Nephron (organoid): ENCODE measurements around the gene RNF31.
A peak's percentile ranks its signal among the peaks of the same experiment; 100 is the strongest.

Source experiments
- H3K27ac Mint-ChIP-seq, 3 experiments: 2 replicates each; pipeline ENCODE4 v1.8.0; 2020; ENCODE audit warnings: mixed read lengths in 3 of 3, mild to moderate bottlenecking in 2 of 3, moderate library complexity in 1 of 3
- H3K27me3 Mint-ChIP-seq: 2 replicates; pipeline ENCODE4 v1.8.0; 2021; ENCODE audit warnings: low read depth, mild to moderate bottlenecking, moderate library complexity, mixed read lengths
- H3K36me3 Mint-ChIP-seq: 2 replicates; pipeline ENCODE4 v1.8.0; 2020; ENCODE audit warnings: low read depth, mixed read lengths
- H3K4me1 Mint-ChIP-seq: 2 replicates; pipeline ENCODE4 v1.8.0; 2020; ENCODE audit warnings: mixed read lengths
- H3K4me3 Mint-ChIP-seq, 3 experiments: 2 replicates each; pipeline ENCODE4 v1.8.0; 2020; ENCODE audit warnings: mild to moderate bottlenecking in 3 of 3, mixed read lengths in 3 of 3, moderate library complexity in 2 of 3
- H3K9me3 Mint-ChIP-seq: 2 replicates; pipeline ENCODE4 v1.8.0; 2020; ENCODE audit warnings: mixed read lengths
- CTCF ChIP-seq, 3 experiments: fragments of 200-600 bp; sonication (generic); IDR thresholded peaks; one replicate each; pipeline ENCODE4 v1.5.0; 2021; ENCODE audit warnings: antibody characterized with exemption in 3 of 3; ENCODE audit not compliant: unreplicated experiment in 3 of 3

Gene RNF31

GRCh38 chr14:24130717-24131548, 16.4 kb upstream of the RNF31 start:
- Mint-ChIP-seq H3K27me3 (no peaks in the 10 kb centered on the region), H3K36me3 (no peaks in the 10 kb centered on the region), H3K4me3 (peak overlapping the region in 2 of 3 experiments; percentile 70 to 81), H3K4me1 (peaks cover 39% of the 10 kb centered on the region), H3K27ac (peak overlapping the region; percentile 54 to 87 (median 84)), H3K9me3 (no peaks in the 10 kb centered on the region)
- TF ChIP-seq CTCF (IDR thresholded peaks at IDR 0.05; ENCODE audit: unreplicated experiment in 3 of 3) = no peak

GRCh38 chr14:24131549-24131966, 15.7 kb upstream of the RNF31 start:
- Mint-ChIP-seq H3K4me1 (peaks cover 40% of the 10 kb centered on the region), H3K27ac (peak overlapping the region; percentile 43 to 84 (median 83)), H3K27me3 (no peaks in the 10 kb centered on the region), H3K36me3 (no peaks in the 10 kb centered on the region), H3K9me3 (no peaks in the 10 kb centered on the region), H3K4me3 (peak overlapping the region; percentile 38 to 81 (median 79))
- TF ChIP-seq CTCF (IDR thresholded peaks at IDR 0.05; ENCODE audit: unreplicated experiment in 3 of 3) = no peak

GRCh38 chr14:24132061-24132685, 15.1 kb upstream of the RNF31 start:
- peaks cover 40% of the 10 kb centered on the region for H3K4me1 Mint-ChIP-seq
- H3K27me3 Mint-ChIP-seq = no peaks in the 10 kb centered on the region
- TF ChIP-seq CTCF (IDR thresholded peaks at IDR 0.05; ENCODE audit: unreplicated experiment in 3 of 3) = no peak
- peak overlapping the region; percentile 38 to 81 (median 79) for H3K4me3 Mint-ChIP-seq
- peaks cover 4% of the 10 kb centered on the region for H3K36me3 Mint-ChIP-seq
- H3K27ac Mint-ChIP-seq = peak overlapping the region; percentile 43 to 84 (median 83)
- no peaks in the 10 kb centered on the region for H3K9me3 Mint-ChIP-seq

- no peak for TF ChIP-seq CTCF (IDR thresholded peaks at IDR 0.05; ENCODE audit: unreplicated experiment in 3 of 3)
- H3K9me3 Mint-ChIP-seq = no peaks in the 10 kb centered on the region
- H3K4me1 Mint-ChIP-seq = peaks cover 42% of the 10 kb centered on the region
- H3K4me3 Mint-ChIP-seq = peak overlapping the region; percentile 57 to 81 (median 75)
- no peaks in the 10 kb centered on the region for H3K27me3 Mint-ChIP-seq
- H3K27ac Mint-ChIP-seq = peak overlapping the region in 2 of 3 experiments; percentile 77 to 84
- H3K36me3 Mint-ChIP-seq = peaks cover 6% of the 10 kb centered on the region
These were observed 14.3 kb upstream of the RNF31 start for GRCh38 chr14:24132976-24133375.

GRCh38 chr14:24133735-24134134, 13.6 kb upstream of the RNF31 start:
- no peak for TF ChIP-seq CTCF (IDR thresholded peaks at IDR 0.05; ENCODE audit: unreplicated experiment in 3 of 3)
- no peak overlapping the region for H3K4me3 Mint-ChIP-seq
- H3K9me3 Mint-ChIP-seq = no peaks in the 10 kb centered on the region
- peaks cover 14% of the 10 kb centered on the region for H3K36me3 Mint-ChIP-seq
- H3K27ac Mint-ChIP-seq = no peak overlapping the region
- peaks cover 46% of the 10 kb centered on the region for H3K4me1 Mint-ChIP-seq
- no peaks in the 10 kb centered on the region for H3K27me3 Mint-ChIP-seq
